Measurements from ENCODE around the gene POLR3C.

- TF ChIP-seq, protein P1, sequence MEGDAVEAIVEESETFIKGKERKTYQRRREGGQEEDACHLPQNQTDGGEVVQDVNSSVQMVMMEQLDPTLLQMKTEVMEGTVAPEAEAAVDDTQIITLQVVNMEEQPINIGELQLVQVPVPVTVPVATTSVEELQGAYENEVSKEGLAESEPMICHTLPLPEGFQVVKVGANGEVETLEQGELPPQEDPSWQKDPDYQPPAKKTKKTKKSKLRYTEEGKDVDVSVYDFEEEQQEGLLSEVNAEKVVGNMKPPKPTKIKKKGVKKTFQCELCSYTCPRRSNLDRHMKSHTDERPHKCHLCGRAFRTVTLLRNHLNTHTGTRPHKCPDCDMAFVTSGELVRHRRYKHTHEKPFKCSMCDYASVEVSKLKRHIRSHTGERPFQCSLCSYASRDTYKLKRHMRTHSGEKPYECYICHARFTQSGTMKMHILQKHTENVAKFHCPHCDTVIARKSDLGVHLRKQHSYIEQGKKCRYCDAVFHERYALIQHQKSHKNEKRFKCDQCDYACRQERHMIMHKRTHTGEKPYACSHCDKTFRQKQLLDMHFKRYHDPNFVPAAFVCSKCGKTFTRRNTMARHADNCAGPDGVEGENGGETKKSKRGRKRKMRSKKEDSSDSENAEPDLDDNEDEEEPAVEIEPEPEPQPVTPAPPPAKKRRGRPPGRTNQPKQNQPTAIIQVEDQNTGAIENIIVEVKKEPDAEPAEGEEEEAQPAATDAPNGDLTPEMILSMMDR (IDR thresholded peaks at IDR 0.05; ENCODE audit: low read depth, low read length), result no peak
- no peak for TF ChIP-seq EZH2phosphoT487 (IDR thresholded peaks at IDR 0.05; ENCODE audit: low read depth)
These were observed 68.6 kb downstream of the POLR3C start for GRCh38 chr1:145892486-145893087.

Data from OCI-LY3 (cell line).